Caco-2 (cell line): ENCODE measurements around the gene MAPK14. TPM values are rescaled to one million over a fixed set of nuclear protein-coding genes. Genes with fewer than 3 reads are reported as not detected.

Experiments
- BruUV-seq: library from RNA; stranded (reverse); fragments of 400-500 nt; replicated peaks from 2 replicates; lab custom pipeline; 2021; lab: Mats Ljungman, UMichigan
- CTCF ChIA-PET: fragments of 300-600 bp; sonication (Branson Sonifier 250); formaldehyde crosslinking; loops from one replicate; lab custom pipeline; 2022; ENCODE audit warnings: antibody characterized with exemption; lab: Charles Lee
- POLR2A ChIA-PET: fragments of 300-600 bp; sonication (Branson Sonifier 250); formaldehyde crosslinking; loops from one replicate; lab custom pipeline; 2022; ENCODE audit warnings: antibody characterized with exemption; lab: Charles Lee
- DNase-seq, 2 experiments: peaks; one replicate each; pipeline versions ENCODE4 v3.0.0 to v3.0.0-alpha.2; 2020 to 2022
- H3K27me3 ChIP-seq: replicated peaks from 2 replicates; pipeline ENCODE4 v1.6.0; 2011; ENCODE audit warnings: low read length; ENCODE audit not compliant: control insufficient read depth, insufficient read depth
- H3K36me3 ChIP-seq: 2 replicates; pipeline ENCODE4 v1.5.1; 2011; ENCODE audit warnings: low read length; ENCODE audit not compliant: control insufficient read depth, insufficient read depth
- H3K4me1 ChIP-seq: fragments of 250-450 bp; sonication (Bioruptor Pico); 2 replicates; pipeline ENCODE4 v1.5.1; 2020; ENCODE audit warnings: mild to moderate bottlenecking
- H3K4me3 ChIP-seq: 2 replicates; pipeline ENCODE4 v1.5.1; 2011; ENCODE audit warnings: low read depth, mild to moderate bottlenecking, control low read depth, low read length
- H3K9me3 ChIP-seq: fragments of 250-450 bp; sonication (Bioruptor Pico); 2 replicates; pipeline ENCODE4 v1.5.1; 2020; ENCODE audit warnings: mild to moderate bottlenecking, moderate library complexity
- H3K27ac Mint-ChIP-seq: one replicate; pipeline ENCODE4 v1.8.0; 2022; ENCODE audit warnings: mixed read lengths; ENCODE audit not compliant: unreplicated experiment
- H3K27me3 Mint-ChIP-seq: one replicate; pipeline ENCODE4 v1.8.0; 2022; ENCODE audit warnings: mixed read lengths; ENCODE audit not compliant: insufficient read depth, unreplicated experiment
- H3K36me3 Mint-ChIP-seq: one replicate; pipeline ENCODE4 v1.8.0; 2022; ENCODE audit warnings: mild to moderate bottlenecking, mixed read lengths; ENCODE audit not compliant: insufficient read depth, unreplicated experiment
- H3K4me1 Mint-ChIP-seq: one replicate; pipeline ENCODE4 v1.8.0; 2022; ENCODE audit warnings: low read depth, mixed read lengths; ENCODE audit not compliant: unreplicated experiment
- H3K4me3 Mint-ChIP-seq: one replicate; pipeline ENCODE4 v1.8.0; 2022; ENCODE audit warnings: mild to moderate bottlenecking, moderate library complexity, mixed read lengths; ENCODE audit not compliant: unreplicated experiment
- H3K9me3 Mint-ChIP-seq: one replicate; pipeline ENCODE4 v1.8.0; 2022; ENCODE audit warnings: mixed read lengths; ENCODE audit not compliant: unreplicated experiment
- intact Hi-C: fragments of 100-400 bp; cut with micrococcal nuclease; formaldehyde crosslinking; loops from one replicate; pipeline ENCODE4 v1.10.0; 2022; ENCODE audit not compliant: unreplicated experiment
- total RNA-seq: library from RNA; stranded (reverse); gene quantifications from 2 replicates; pipeline ENCODE4 v1.2.3, GENCODE V29; 2022
- TF ChIP-seq, protein P1 (sequence below), 2 experiments: fragments of 200-600 bp in 1 of 2; IDR thresholded peaks; 1 replicate in 1 of 2; 2 replicates in 1 of 2; pipeline versions ENCODE4 v1.5.1 to v1.8.0; 2011 to 2022; ENCODE audit warnings: antibody characterized with exemption in 1 of 2, control low read depth in 1 of 2, inconsistent platforms in 1 of 2, low read depth in 1 of 2, low read length in 1 of 2, mild to moderate bottlenecking in 1 of 2, moderate library complexity in 1 of 2; ENCODE audit not compliant: insufficient read depth in 1 of 2, severe bottlenecking in 1 of 2, unreplicated experiment in 1 of 2

The MAPK14 gene
- total RNA-seq, 1 experiment from 2014 or later, result 72.0 TPM

DNA sequence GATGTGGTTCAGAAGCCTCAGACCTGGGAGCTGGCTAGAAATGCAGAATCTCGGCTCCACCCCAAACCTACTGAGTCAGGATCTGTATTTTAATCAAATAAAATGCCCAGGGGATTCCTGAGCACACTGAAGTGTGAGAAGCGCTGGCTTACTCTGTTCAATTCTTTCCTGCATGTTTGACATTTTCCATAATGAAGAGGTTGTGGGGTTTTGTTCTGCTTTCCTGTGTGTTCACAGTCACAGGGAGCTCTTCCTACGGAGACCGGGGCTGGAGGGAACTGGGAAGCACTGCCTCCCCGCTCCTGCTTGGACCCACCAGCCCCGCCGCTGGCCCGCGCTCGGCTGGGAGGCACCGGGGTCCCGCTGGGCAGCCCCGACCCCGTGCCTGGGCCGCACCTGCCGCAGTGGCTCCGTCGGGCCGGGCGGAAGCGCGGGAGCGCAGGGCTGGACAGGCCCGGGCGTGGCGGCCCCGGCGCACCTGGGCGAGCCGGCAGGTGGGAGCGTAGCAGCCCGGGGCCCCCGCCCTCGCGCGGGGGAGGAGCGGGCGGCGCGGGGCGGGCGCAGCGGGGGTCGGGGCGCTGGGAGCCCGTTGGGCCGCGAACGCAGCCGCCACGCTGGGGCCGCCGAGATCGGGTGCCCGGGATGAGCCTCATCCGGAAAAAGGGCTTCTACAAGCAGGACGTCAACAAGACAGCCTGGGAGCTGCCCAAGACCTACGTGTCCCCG lies 102.5 kb downstream of the MAPK14 start, which contains the start of gene MAPK13:
Gene MAPK13, plus strand, starts transcription at position 573 of the 726 bp plus-strand sequence. Its CDS starts 70 bp downstream, at position 643.
- Histone ChIP-seq H3K4me1 (peaks cover 13% of the 10 kb centered on the region), H3K27me3 (no peaks in the 10 kb centered on the region), H3K9me3 (no peaks in the 10 kb centered on the region), H3K36me3 (peaks cover 4% of the 10 kb centered on the region; the same call in 1 of the 2 replicates), H3K4me3 (peak within 1 kb of the TSS; percentile 90)
- H3K4me3 Mint-ChIP-seq, result peak within 1 kb of the TSS; percentile 82
- H3K27ac Mint-ChIP-seq, result peak within 1 kb of the TSS; percentile 82
- no peaks in the 10 kb centered on the region for H3K9me3 Mint-ChIP-seq
- peaks cover 12% of the 10 kb centered on the region for H3K4me1 Mint-ChIP-seq
- ChIA-PET CTCF (interaction anchor here (2.3 kb wide), 1 partner anchor 9 kb away, joined by 7 read pairs; no protein-coding TSS in a partner anchor), POLR2A (no interaction called here)
- peaks cover 7% of the 10 kb centered on the region for H3K36me3 Mint-ChIP-seq
- TF ChIP-seq, protein P1, sequence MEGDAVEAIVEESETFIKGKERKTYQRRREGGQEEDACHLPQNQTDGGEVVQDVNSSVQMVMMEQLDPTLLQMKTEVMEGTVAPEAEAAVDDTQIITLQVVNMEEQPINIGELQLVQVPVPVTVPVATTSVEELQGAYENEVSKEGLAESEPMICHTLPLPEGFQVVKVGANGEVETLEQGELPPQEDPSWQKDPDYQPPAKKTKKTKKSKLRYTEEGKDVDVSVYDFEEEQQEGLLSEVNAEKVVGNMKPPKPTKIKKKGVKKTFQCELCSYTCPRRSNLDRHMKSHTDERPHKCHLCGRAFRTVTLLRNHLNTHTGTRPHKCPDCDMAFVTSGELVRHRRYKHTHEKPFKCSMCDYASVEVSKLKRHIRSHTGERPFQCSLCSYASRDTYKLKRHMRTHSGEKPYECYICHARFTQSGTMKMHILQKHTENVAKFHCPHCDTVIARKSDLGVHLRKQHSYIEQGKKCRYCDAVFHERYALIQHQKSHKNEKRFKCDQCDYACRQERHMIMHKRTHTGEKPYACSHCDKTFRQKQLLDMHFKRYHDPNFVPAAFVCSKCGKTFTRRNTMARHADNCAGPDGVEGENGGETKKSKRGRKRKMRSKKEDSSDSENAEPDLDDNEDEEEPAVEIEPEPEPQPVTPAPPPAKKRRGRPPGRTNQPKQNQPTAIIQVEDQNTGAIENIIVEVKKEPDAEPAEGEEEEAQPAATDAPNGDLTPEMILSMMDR (IDR thresholded peaks at IDR 0.05; ENCODE audit: insufficient read depth in 1 of 2, low read depth in 1 of 2, low read length in 1 of 2, severe bottlenecking in 1 of 2, unreplicated experiment in 1 of 2), result no peak
- BruUV-seq, result no TSS peak
- DNase-seq, result peak; percentile 60 to 82
- intact Hi-C loops, result no loop called here
- H3K27me3 Mint-ChIP-seq, result no peaks in the 10 kb centered on the region

GRCh38 chr6:36130667-36131510 lies 103.3 kb downstream of the MAPK14 start:
- no peaks in the 10 kb centered on the region for H3K9me3 Mint-ChIP-seq
- intact Hi-C loops, result loop anchor here (1.0 kb wide), 1 partner anchor 65 kb away; the partner anchor contains the start of gene BRPF3
- no peaks in the 10 kb centered on the region for H3K9me3 ChIP-seq
- peak overlapping the region; percentile 82 for H3K27ac Mint-ChIP-seq
- POLR2A ChIA-PET, result interaction anchor here (0.5 to 0.9 kb wide), 5 partner anchors 35 to 1063 kb away, joined by 3 to 10 read pairs (median 3); no protein-coding TSS in a partner anchor
- TF ChIP-seq, protein P1 (IDR thresholded peaks at IDR 0.05; ENCODE audit: insufficient read depth in 1 of 2, low read depth in 1 of 2, low read length in 1 of 2, severe bottlenecking in 1 of 2, unreplicated experiment in 1 of 2), result peak; percentile 35 to 36
- no peaks in the 10 kb centered on the region for H3K27me3 ChIP-seq
- H3K4me1 Mint-ChIP-seq, result peaks cover 12% of the 10 kb centered on the region
- peaks cover 4% of the 10 kb centered on the region; the same call in 1 of the 2 replicates for H3K36me3 ChIP-seq
- H3K4me3 Mint-ChIP-seq, result peak overlapping the region; percentile 82
- peak; percentile 75 to 77 for DNase-seq
- H3K36me3 Mint-ChIP-seq, result peaks cover 7% of the 10 kb centered on the region
- H3K27me3 Mint-ChIP-seq, result no peaks in the 10 kb centered on the region
- H3K4me3 ChIP-seq, result peak overlapping the region; percentile 90
- H3K4me1 ChIP-seq, result peaks cover 13% of the 10 kb centered on the region
- TSS peak; percentile 62 for BruUV-seq
- CTCF ChIA-PET, result interaction anchor here (0.5 to 2.3 kb wide), 7 partner anchors 8 to 1423 kb away, joined by 3 to 7 read pairs (median 3); no protein-coding TSS in a partner anchor
